AG20443 (cell line): ENCODE measurements around the gene PIAS2.
A peak's percentile ranks its signal among the peaks of the same experiment; 100 is the strongest.
"Not testable (repeated sequence)": the region's sequence is repeated elsewhere in the genome, so short reads cannot be mapped to it uniquely, and the experiment has no call there.

ENCODE experiments used
- DNase-seq: peaks from one replicate; pipeline ENCODE4 v3.0.0; 2012; ENCODE audit warnings: low spot score, mixed read lengths

The PIAS2 gene, protein sequence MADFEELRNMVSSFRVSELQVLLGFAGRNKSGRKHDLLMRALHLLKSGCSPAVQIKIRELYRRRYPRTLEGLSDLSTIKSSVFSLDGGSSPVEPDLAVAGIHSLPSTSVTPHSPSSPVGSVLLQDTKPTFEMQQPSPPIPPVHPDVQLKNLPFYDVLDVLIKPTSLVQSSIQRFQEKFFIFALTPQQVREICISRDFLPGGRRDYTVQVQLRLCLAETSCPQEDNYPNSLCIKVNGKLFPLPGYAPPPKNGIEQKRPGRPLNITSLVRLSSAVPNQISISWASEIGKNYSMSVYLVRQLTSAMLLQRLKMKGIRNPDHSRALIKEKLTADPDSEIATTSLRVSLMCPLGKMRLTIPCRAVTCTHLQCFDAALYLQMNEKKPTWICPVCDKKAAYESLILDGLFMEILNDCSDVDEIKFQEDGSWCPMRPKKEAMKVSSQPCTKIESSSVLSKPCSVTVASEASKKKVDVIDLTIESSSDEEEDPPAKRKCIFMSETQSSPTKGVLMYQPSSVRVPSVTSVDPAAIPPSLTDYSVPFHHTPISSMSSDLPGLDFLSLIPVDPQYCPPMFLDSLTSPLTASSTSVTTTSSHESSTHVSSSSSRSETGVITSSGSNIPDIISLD

DNA sequence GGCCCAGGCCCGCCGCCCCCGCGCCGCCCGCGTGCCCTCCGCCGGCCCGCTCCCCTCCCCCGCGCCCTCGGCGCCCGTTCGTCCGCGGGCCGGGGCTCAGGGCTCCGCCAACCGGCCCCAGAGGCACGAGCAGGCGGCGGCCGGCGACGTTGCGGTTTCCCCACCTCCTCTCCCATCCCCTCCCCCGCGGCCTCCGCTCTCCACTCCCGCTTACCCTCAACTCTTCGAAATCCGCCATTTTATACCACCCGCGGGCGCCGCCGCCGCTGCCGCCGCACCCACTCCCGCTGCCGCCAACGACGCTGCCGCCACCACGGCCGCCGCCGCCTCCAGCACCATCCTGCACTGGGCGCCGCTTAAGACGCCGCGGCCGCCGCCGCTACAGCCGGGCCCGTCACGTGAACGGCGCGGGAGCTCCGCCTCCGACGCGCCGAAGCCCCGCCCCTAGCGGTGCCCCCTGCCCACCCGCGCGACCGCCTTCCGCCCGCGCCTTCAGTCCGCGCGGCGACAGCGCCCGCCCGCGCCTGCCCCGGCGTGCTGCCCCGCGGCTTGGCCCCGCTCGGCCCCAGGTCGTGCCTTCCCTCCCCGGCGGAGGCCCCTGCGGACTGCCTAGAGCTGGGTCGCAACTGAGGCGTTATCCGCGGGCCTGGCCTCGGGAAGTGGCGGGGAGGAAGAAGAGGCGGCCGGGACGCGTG lies at the start of gene PIAS2, which contains the start of gene KATNAL2:
Gene PIAS2 (minus strand): TSS at position 400 of the 695 bp plus-strand sequence. CDS start 162 bp downstream, at position 238.
Gene KATNAL2 (plus strand): TSS at position 495 of the 695 bp plus-strand sequence. CDS start 29,271 bp downstream, outside the sequence.
- DNase-seq, result peak; percentile 94

- DNase-seq, result not testable (repeated sequence)
These were observed 49.0 kb upstream of the PIAS2 start for GRCh38 chr18:46966266-46966665.

DNA sequence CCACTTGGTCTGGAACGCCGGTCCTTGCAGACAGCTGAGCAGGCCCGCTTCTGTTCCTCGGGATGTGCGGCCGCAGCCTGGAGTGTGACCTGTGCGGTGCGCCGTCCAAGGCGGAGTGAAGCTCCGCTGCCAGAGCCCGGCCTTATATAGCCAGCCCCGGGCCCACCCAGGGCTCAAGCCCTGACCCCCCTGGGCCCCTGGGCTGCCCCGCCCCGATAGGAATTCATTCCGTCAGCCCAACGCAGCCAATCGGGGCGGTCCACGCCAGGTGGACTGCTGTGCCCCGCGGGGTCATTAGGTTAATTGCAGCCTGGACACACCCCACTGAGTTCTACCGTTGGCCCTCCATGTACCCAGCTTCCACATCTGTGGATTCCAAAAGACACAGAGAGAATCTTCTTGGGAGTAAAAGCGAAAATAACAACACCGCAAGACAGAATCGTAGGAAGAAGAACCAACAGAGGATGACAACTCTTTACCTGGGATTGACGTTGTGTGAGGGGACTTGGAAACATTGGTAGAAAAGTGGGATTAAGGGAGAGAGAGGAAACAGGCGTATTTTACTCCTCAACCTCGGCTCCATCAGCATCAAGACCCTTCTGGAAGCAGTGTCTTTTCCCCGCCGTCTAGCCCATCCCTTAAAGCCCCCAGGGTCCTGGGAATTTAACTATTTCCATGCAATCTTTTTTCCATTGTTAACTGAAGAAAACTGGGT lies 47.4 kb upstream of the PIAS2 start:
- DNase-seq, result not testable (repeated sequence)

DNA sequence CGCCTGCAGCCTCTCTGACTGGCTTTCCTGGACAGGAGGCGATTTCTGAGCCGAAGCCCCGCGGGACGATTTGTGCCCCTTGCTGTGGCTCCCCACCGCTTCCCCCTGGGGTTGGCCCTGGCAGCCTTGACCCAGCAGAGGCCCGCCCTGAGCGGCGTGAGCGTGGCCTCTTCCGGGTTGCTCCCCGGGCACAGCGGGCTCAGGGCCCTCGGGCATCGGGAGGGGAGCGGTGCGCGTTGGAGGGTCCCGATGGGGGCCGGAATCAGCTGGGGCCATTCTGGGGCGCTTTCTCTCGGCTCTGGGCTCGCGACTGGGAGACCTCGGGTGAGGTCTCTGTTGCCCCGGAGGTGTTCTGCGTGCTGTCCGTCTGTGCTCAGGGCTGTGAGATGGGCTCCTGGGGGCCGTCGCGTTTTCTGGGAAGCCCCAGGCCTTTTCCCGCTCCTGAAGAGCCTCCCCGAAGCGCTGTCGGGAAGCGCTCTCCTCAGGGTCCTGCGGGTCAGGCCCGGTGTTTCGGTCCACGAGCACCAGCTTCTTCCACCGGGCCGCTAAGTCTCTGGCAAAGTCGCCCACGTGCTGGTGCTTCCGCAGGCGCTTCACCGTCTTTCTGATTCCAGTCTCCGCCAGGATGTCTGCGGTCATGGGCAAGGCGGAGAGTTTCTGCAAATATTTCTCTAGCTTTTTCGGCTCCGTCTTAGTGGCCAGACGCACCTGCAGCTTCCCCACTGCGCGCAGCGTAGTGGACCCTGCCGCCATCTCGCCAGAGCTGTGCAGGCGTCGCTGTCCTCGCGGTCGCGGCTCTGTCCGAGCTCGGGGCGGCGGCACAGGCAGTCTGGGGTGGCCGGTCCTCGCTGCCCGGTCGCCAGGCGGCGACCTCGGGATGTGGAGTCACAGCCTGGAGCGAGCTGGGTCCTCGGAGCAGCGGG lies 46.6 kb upstream of the PIAS2 start:
- not testable (repeated sequence) for DNase-seq

- no peak for DNase-seq
These were observed 40.9 kb upstream of the PIAS2 start for GRCh38 chr18:46958209-46958608.

DNA sequence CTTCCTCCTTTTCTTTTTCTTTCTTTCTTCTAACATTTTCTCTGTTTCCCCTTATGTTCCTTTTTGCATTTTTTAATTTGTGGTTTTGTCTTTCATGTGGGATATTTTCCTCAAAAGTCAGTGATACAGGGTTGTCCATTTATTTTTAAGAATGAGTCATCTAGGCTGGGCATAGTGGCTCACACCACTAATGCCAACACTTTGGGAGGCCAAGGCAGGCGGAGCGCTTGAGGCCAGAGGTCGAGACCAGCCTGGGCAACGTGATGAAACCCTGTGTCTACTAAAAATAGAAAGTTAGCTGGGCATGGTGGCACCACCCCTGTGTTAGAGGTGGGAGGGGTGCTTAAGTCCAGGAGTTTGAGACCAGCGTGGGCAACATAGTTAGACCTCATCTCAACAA lies 35.9 kb upstream of the PIAS2 start:
- DNase-seq, result no peak

- peak; percentile 25 for DNase-seq
These were observed 32.9 kb upstream of the PIAS2 start for GRCh38 chr18:46950064-46950656.

GRCh38 chr18:46946656-46947282 lies 29.5 kb upstream of the PIAS2 start:
- DNase-seq, result peak; percentile 92

- DNase-seq, result no peak
These were observed 25.3 kb upstream of the PIAS2 start for GRCh38 chr18:46942646-46943045.

DNA sequence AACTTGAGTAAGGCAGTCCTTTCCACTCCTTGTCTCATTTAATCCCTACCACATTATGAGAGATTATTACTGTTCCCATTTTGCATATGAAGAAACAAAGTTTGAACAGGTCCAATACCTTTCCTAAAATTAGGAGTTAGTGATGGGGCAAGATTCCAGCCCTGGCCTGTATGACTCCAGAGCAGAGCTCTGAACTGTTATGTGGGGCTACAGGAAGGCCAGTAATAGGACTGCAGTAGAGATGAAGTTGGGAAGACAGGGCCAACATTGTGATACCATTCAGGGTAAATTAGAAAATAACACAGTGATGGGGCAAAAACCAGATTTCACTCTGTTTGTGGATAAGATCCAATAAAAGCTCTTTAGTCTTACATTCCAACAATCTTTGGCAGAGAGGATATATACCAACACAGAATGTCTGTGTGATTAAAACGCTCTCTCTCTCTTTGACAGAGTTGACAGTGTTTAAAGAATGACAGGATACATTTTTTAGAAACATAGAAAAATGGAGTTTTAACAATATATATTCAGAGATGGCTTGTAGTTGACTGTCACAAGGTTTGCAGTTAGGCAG lies 22.8 kb upstream of the PIAS2 start:
- DNase-seq, result no peak

GRCh38 chr18:46939337-46939963 lies 22.1 kb upstream of the PIAS2 start:
- DNase-seq, result peak; percentile 30

DNA sequence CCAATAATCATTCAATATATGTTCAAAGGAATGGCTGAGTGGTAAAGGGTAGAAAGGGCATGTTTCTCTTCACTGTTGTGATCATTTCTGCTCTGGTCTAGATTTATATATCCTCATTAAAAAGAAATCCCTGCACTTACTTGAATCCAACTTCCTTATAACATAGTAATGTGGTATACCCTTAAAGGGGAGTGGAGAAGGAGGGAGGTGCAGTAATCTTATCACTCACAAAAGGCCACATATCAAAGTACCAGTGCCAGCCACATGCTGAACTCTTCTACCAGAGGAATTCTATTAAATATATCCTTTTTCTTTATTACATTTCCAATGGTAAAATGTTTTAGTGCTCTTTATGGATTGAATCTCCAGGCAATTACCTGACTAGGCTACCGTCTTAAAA lies 3.3 kb upstream of the PIAS2 start:
- no peak for DNase-seq

- DNase-seq, result no peak
These were observed 2.8 kb upstream of the PIAS2 start for GRCh38 chr18:46920067-46920466.

DNA sequence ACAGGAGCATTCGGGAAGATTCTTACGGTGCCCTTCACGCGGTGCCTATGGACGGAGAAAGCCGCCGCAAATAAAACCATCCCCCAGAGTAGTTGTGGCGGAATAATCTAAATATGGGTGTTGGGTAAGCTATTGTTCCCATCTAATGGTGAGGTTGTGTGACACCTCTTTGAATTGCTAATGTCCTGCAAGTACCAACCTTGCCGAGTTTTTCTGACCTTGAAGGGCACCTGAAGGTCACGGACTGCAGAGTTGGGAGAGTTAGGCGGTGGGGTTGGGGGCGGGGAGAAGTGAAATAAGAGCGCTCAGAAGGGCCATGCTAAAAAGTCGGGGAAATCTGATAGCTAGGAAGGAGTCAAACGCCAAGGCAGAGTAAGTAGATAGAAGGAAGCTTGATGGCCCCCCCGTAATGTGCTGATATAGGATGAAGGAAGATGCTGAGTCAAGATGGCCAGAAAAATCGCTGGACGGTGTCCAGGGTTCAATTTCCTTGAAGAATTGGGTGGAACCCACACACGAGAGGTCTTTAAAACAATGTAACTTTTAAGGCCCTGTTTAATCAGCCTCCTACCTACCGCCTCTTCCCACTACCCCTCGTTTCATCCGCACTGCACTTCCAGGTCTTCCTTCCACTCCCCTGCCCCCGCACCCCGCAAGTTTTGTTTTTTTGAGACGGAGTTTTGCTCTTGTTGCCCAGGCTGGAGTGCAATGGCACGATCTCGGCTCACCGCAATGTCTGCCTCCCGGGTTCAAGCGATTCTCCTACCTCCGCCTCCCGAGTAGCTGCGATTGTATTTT lies 695 bp upstream of the PIAS2 start:
- DNase-seq, result peak; percentile 33

DNA sequence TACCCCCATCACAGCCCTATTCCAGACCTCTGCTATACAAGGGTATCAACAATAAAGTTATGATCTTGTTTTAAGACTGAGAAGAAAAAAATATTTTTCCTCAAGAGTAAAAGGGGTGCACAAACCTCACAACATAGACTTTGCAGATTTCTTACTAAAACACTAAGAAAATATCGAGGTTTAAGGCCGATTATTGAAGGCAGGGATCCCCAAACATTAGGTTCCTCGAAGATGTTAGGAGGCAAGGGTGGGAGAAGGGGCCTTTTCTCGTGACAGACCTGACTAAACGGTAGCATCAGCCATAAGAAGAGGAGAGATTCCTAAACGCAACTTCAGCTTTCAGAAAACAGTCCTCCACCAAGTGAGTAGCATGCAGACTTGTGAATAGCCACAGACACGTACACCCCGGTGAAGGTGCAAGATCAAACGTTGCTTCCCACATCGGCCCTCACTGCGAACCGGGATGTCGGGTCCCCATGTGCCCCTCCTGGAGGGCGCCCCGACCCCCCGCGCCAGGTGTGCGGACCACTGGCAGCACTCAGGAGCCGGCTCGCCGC lies 678 bp downstream of the PIAS2 start:
- no peak for DNase-seq

- no peak for DNase-seq
These were observed 1.3 kb downstream of the PIAS2 start for GRCh38 chr18:46915800-46916550.

- DNase-seq, result no peak
These were observed 6.5 kb downstream of the PIAS2 start for GRCh38 chr18:46910856-46911255.
